Liver (tissue), 9 donors: ENCODE results near the gene TENT4B. TPM values are rescaled to one million over a fixed set of nuclear protein-coding genes. Genes with fewer than 3 reads are reported as not detected.

Source experiments
- DNase-seq: peaks from one replicate; pipeline ENCODE4 v3.0.0-alpha.2; 2017; ENCODE audit warnings: low spot score
- H3K27ac ChIP-seq, 2 donors: one replicate each; pipeline ENCODE4 v1.7.0; 2013; ENCODE audit warnings: inconsistent platforms in 2 of 2, low read length in 2 of 2, control low read depth in 1 of 2, low read depth in 1 of 2, mild to moderate bottlenecking in 1 of 2
- H3K27me3 ChIP-seq, 4 donors: one replicate each; pipeline versions ENCODE4 v1.6.1 to v1.7.0; 2013; ENCODE audit warnings: low read length in 3 of 4, inconsistent platforms in 1 of 4, mild to moderate bottlenecking in 1 of 4, moderate library complexity in 1 of 4; ENCODE audit not compliant: control insufficient read depth in 4 of 4, insufficient read depth in 4 of 4
- H3K36me3 ChIP-seq, 4 donors: one replicate each; pipeline versions ENCODE4 v1.6.1 to v1.7.0; 2013; ENCODE audit warnings: low read length in 3 of 4, mild to moderate bottlenecking in 3 of 4, low read depth in 1 of 4, moderate library complexity in 1 of 4; ENCODE audit not compliant: control insufficient read depth in 4 of 4, insufficient read depth in 3 of 4
- H3K4me1 ChIP-seq, 4 donors: one replicate each; pipeline versions ENCODE4 v1.6.1 to v1.7.0; 2013; ENCODE audit warnings: low read length in 3 of 4, mild to moderate bottlenecking in 3 of 4, moderate library complexity in 1 of 4; ENCODE audit not compliant: control insufficient read depth in 4 of 4, insufficient read depth in 4 of 4
- H3K4me3 ChIP-seq, 3 donors: one replicate each; pipeline versions ENCODE4 v1.6.1 to v1.7.0; 2013; ENCODE audit warnings: low read length in 3 of 3, control low read depth in 1 of 3, low read depth in 1 of 3, mild to moderate bottlenecking in 1 of 3
- H3K9ac ChIP-seq, 2 donors: one replicate each; pipeline ENCODE4 v1.7.0; 2013; ENCODE audit warnings: low read length in 2 of 2, mild to moderate bottlenecking in 2 of 2, moderate library complexity in 2 of 2, control low read depth in 1 of 2, low read depth in 1 of 2
- H3K9me3 ChIP-seq, 4 donors: one replicate each; pipeline versions ENCODE4 v1.6.1 to v1.7.0; 2013; ENCODE audit warnings: low read length in 3 of 4; ENCODE audit not compliant: control insufficient read depth in 4 of 4
- EGR1 ChIP-seq, 2 donors: IDR thresholded peaks; 2 replicates each; pipeline ENCODE4 v1.6.1; 2016 to 2018; ENCODE audit warnings: antibody characterized with exemption in 2 of 2, low read depth in 2 of 2
- FOXA1 ChIP-seq: IDR thresholded peaks from 2 replicates; pipeline ENCODE4 v1.6.1; 2016; ENCODE audit warnings: antibody characterized with exemption
- FOXA2 ChIP-seq: IDR thresholded peaks from 2 replicates; pipeline ENCODE4 v1.6.1; 2016; ENCODE audit warnings: antibody characterized with exemption
- GABPA ChIP-seq, 2 donors: IDR thresholded peaks in 1 of 2; conservative IDR thresholded peaks in 1 of 2; 2 replicates each; pipeline ENCODE4 v1.6.1; 2016; ENCODE audit warnings: antibody characterized with exemption in 2 of 2, mild to moderate bottlenecking in 1 of 2, moderate library complexity in 1 of 2
- HNF4A ChIP-seq, 2 donors: conservative IDR thresholded peaks; 2 replicates each; pipeline ENCODE4 v1.6.1; 2016; ENCODE audit warnings: antibody characterized with exemption in 2 of 2, mild to moderate bottlenecking in 2 of 2
- HNF4G ChIP-seq: IDR thresholded peaks from 2 replicates; pipeline ENCODE4 v1.6.1; 2016; ENCODE audit warnings: antibody characterized with exemption
- JUND ChIP-seq, 2 donors: IDR thresholded peaks; 2 replicates each; pipeline ENCODE4 v1.6.1; 2016; ENCODE audit warnings: antibody characterized with exemption in 2 of 2
- MAX ChIP-seq: IDR thresholded peaks from 2 replicates; pipeline ENCODE4 v1.6.1; 2016; ENCODE audit warnings: antibody characterized with exemption
- NR2F2 ChIP-seq: IDR thresholded peaks from 2 replicates; pipeline ENCODE4 v1.6.1; 2016; ENCODE audit warnings: antibody characterized with exemption
- REST ChIP-seq: IDR thresholded peaks from 2 replicates; pipeline ENCODE4 v1.6.1; 2016; ENCODE audit warnings: antibody characterized with exemption, mild to moderate bottlenecking
- RXRA ChIP-seq, 2 donors: IDR thresholded peaks; 2 replicates each; pipeline ENCODE4 v1.6.1; 2017 to 2018; ENCODE audit warnings: antibody characterized with exemption in 2 of 2, mild to moderate bottlenecking in 1 of 2
- SP1 ChIP-seq: IDR thresholded peaks from 2 replicates; pipeline ENCODE4 v1.6.1; 2018; ENCODE audit warnings: antibody characterized with exemption, mild to moderate bottlenecking
- TAF1 ChIP-seq: conservative IDR thresholded peaks from 2 replicates; pipeline ENCODE4 v1.6.1; 2016; ENCODE audit warnings: antibody characterized with exemption, mild to moderate bottlenecking
- YY1 ChIP-seq: IDR thresholded peaks from 2 replicates; pipeline ENCODE4 v1.6.1; 2016; ENCODE audit warnings: antibody characterized with exemption, mild to moderate bottlenecking
- WGBS: extraction: QIAGEN DNeasy Blood & Tissue Kit; methylation state at CpG from one replicate; pipeline ENCODE4 v1.1.7; 2013; 5-methylcytosine and 5-hydroxymethylcytosine counted together
- polyA plus RNA-seq, 2 donors: library from polyadenylated mRNA; stranded (reverse) in 1 of 2; unstranded in 1 of 2; fragments of 200-250 nt in 1 of 2; fragments of >200 nt in 1 of 2; fragmentation: Nextera tagmentation in 1 of 2; extraction: Ambion mirVana in 1 of 2; gene quantifications; one replicate each; pipeline versions ENCODE4 v1.2.1 to v1.2.3, GENCODE V29; 2013 to 2015
- total RNA-seq, 2 donors: library from RNA; depleted of rRNA; stranded (reverse); fragments of >200 nt; gene quantifications; one replicate each; pipeline ENCODE4 v1.2.3, GENCODE V29; 2014
- TF ChIP-seq, protein P1 (sequence below): fragments of 150-350 bp; IDR thresholded peaks from 2 replicates; pipeline ENCODE4 v1.5.1; 2017; ENCODE audit warnings: improper control_type of control experiment, low read depth, low read length; ENCODE audit not compliant: missing input control
- TF ChIP-seq, protein P2 (sequence below): IDR thresholded peaks from 2 replicates; pipeline ENCODE4 v1.6.1; 2016; ENCODE audit warnings: antibody characterized with exemption
- donor health status: healthy.
- donor health status: healthy.
- donor health status: healthy.
- donor health status: healthy.
- donor health status: healthy.

Gene TENT4B
- total and polyA plus RNA-seq, 4 donors, result 4.2 to 10.8 (median 7.9) TPM

GRCh38 chr16:50267151-50267631, 114.1 kb downstream of the TENT4B start (continued):
- TF ChIP-seq, protein P1, sequence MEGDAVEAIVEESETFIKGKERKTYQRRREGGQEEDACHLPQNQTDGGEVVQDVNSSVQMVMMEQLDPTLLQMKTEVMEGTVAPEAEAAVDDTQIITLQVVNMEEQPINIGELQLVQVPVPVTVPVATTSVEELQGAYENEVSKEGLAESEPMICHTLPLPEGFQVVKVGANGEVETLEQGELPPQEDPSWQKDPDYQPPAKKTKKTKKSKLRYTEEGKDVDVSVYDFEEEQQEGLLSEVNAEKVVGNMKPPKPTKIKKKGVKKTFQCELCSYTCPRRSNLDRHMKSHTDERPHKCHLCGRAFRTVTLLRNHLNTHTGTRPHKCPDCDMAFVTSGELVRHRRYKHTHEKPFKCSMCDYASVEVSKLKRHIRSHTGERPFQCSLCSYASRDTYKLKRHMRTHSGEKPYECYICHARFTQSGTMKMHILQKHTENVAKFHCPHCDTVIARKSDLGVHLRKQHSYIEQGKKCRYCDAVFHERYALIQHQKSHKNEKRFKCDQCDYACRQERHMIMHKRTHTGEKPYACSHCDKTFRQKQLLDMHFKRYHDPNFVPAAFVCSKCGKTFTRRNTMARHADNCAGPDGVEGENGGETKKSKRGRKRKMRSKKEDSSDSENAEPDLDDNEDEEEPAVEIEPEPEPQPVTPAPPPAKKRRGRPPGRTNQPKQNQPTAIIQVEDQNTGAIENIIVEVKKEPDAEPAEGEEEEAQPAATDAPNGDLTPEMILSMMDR, result no peak

DNA sequence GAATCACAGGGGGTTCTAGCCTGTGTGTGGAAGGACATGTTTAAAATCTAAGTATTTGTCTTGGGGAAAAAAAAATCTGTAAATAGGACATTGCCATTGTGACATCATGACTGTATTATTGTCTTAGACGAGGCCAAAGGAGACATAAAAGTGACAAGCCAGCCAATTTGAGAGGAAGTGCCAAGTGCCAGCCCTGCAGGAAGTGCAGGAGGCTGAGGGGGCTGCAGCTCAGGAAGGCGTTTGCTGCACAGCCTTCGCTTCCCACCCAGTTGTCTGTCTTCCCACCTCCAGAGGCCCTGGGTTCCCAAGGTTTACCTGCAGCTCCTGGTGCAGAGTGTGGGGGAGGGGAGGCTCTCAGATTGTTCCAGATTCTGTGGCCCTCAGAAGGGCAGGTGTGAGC, 114.5 kb downstream of the TENT4B start:
- no peak for DNase-seq
- Histone ChIP-seq H3K4me1 (peaks cover 0 to 4% (median 0%) of the 10 kb centered on the region in 4 donors), H3K9me3 (no peaks in the 10 kb centered on the region), H3K27me3 (no peaks in the 10 kb centered on the region), H3K36me3 (no peaks in the 10 kb centered on the region), H3K9ac (no peak overlapping the region), H3K27ac (peak overlapping the region in 1 of 2 donors; percentile 12), H3K4me3 (no peak overlapping the region)
- no peak for TF ChIP-seq TAF1
- TF ChIP-seq FOXA1, result no peak
- TF ChIP-seq YY1, result no peak
- TF ChIP-seq MAX, result no peak
- no peak for TF ChIP-seq SP1
- no peak for TF ChIP-seq GABPA (IDR thresholded peaks at IDR 0.05 in 1 of 2, conservative IDR thresholded peaks at IDR 0.05 in 1 of 2)
- TF ChIP-seq HNF4A (conservative IDR thresholded peaks at IDR 0.05), result no peak
- no peak for TF ChIP-seq NR2F2
- TF ChIP-seq, protein P2, sequence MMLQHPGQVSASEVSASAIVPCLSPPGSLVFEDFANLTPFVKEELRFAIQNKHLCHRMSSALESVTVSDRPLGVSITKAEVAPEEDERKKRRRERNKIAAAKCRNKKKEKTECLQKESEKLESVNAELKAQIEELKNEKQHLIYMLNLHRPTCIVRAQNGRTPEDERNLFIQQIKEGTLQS, result no peak
- TF ChIP-seq HNF4G, result no peak
- no peak for TF ChIP-seq EGR1 (IDR thresholded peaks at IDR 0.05; ENCODE audit: low read depth in 2 of 2)
- no peak for TF ChIP-seq REST
- no peak for TF ChIP-seq RXRA (IDR thresholded peaks at IDR 0.05)
- WGBS, result 61% methylated on average over 3 of the region's 3 CpGs

DNA sequence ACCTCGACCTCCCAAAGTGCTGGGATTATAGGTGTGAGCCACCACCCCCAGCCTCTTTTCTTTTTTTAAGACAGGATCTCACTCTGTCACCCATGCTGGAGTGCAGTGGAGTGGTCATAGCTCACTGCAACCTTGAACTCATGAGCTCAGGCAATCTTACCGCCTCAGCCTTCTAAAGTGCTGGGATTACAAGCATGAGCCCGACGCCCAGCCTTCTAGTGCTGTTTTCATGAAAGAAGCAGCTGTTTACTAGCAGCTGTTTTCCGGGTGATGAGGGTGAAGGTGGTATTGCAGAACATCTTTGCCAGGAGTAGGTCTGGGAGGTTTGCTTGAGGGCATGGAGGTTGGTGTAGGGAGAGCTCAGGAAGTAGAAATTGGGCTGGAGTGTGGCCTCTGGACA, 115.2 kb downstream of the TENT4B start:
- no peaks in the 10 kb centered on the region for H3K27me3 ChIP-seq
- no peak for DNase-seq
- H3K27ac ChIP-seq, result no peak overlapping the region
- H3K4me3 ChIP-seq, result no peak overlapping the region
- peaks cover 0 to 4% (median 1%) of the 10 kb centered on the region in 4 donors for H3K4me1 ChIP-seq
- H3K9ac ChIP-seq, result no peak overlapping the region
- 83% methylated on average over 5 of the region's 5 CpGs for WGBS
- no peaks in the 10 kb centered on the region for H3K9me3 ChIP-seq
- no peak for TF ChIP-seq NR2F2
- TF ChIP-seq FOXA2, result no peak
- TF ChIP-seq SP1, result no peak
- TF ChIP-seq, protein P2, result no peak
- no peak for TF ChIP-seq JUND (IDR thresholded peaks at IDR 0.05)
- no peak for TF ChIP-seq REST
- no peak for TF ChIP-seq EGR1 (IDR thresholded peaks at IDR 0.05; ENCODE audit: low read depth in 2 of 2)
- H3K36me3 ChIP-seq, result no peaks in the 10 kb centered on the region
